ENCODE measurements around the gene MPZL2.

DNA sequence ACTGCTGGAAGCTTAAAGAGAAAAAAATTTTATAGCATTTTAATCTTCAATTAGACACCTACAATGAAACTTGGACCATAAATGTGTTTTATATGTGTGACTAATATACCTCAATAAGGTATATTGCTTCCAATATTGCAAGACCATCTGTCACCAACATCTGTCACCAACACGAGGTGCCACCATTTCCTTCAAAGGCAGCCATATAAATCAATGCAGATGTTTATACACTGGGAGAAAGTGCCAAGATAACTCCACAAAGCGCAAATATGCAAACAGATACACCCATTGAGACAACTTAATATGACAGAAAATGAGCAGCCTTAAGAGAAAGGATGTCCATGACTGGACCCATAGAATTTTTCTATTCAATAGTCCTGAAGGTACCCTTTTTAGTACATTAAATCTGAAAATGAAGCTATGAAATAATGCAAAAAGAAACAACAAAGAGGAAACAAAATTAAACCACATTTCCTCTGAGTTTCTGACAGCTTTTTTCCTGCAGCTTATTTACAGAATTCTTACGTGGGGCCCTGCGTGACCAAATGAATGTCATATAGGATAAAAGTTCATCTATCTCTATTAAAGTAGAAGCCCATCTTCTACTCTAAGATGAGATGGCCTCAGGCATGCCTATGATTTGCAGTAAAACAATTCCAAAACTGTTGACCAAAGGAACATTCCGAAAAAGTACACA is 24.4 kb downstream of the MPZL2 start:
- TF ChIP-seq, protein P1, sequence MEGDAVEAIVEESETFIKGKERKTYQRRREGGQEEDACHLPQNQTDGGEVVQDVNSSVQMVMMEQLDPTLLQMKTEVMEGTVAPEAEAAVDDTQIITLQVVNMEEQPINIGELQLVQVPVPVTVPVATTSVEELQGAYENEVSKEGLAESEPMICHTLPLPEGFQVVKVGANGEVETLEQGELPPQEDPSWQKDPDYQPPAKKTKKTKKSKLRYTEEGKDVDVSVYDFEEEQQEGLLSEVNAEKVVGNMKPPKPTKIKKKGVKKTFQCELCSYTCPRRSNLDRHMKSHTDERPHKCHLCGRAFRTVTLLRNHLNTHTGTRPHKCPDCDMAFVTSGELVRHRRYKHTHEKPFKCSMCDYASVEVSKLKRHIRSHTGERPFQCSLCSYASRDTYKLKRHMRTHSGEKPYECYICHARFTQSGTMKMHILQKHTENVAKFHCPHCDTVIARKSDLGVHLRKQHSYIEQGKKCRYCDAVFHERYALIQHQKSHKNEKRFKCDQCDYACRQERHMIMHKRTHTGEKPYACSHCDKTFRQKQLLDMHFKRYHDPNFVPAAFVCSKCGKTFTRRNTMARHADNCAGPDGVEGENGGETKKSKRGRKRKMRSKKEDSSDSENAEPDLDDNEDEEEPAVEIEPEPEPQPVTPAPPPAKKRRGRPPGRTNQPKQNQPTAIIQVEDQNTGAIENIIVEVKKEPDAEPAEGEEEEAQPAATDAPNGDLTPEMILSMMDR (IDR thresholded peaks at IDR 0.05) = no peak
- no peak for TF ChIP-seq POLR2A (IDR thresholded peaks at IDR 0.05)
